Stimulated activated CD4-positive, alpha-beta T cell treated with anti-CD3 and anti-CD28 coated beads, Interleukin-4, amount 100 ng/mL, for 4 hours (primary cell): Measurements from ENCODE around the gene PTPRT.

Source experiments
- DNase-seq, 2 experiments: peaks; one replicate each; pipeline ENCODE4 v3.0.0-alpha.2; 2020

The PTPRT gene

GRCh38 chr20:42435230-42435629, 754.5 kb downstream of the PTPRT start:
- no peak for DNase-seq

GRCh38 chr20:42432496-42433334, 757.0 kb downstream of the PTPRT start:
- no peak for DNase-seq

GRCh38 chr20:42430598-42430997, 759.1 kb downstream of the PTPRT start:
- DNase-seq, result no peak

- DNase-seq, result no peak
Observed at GRCh38 chr20:42429761-42430458, 759.8 kb downstream of the PTPRT start.

GRCh38 chr20:42419814-42420532, 769.7 kb downstream of the PTPRT start:
- DNase-seq, result no peak

GRCh38 chr20:42406826-42407225, 782.9 kb downstream of the PTPRT start:
- no peak for DNase-seq

- DNase-seq, result no peak
Observed at GRCh38 chr20:42402455-42402854, 787.3 kb downstream of the PTPRT start.

- DNase-seq, result no peak
Observed at GRCh38 chr20:42401613-42402012, 788.1 kb downstream of the PTPRT start.

GRCh38 chr20:42399802-42400201, 789.9 kb downstream of the PTPRT start:
- no peak for DNase-seq

- DNase-seq, result no peak
Observed at GRCh38 chr20:42392442-42392841, 797.3 kb downstream of the PTPRT start.

- DNase-seq, result no peak
Observed at GRCh38 chr20:42391807-42392206, 797.9 kb downstream of the PTPRT start.

- no peak for DNase-seq
Observed at GRCh38 chr20:42380287-42380686, 809.4 kb downstream of the PTPRT start.

- no peak for DNase-seq
Observed at GRCh38 chr20:42379385-42379784, 810.3 kb downstream of the PTPRT start.

GRCh38 chr20:42378826-42379225, 810.9 kb downstream of the PTPRT start:
- no peak for DNase-seq

- DNase-seq, result no peak
Observed at GRCh38 chr20:42376131-42376530, 813.6 kb downstream of the PTPRT start.

GRCh38 chr20:42373049-42373448, 816.7 kb downstream of the PTPRT start:
- no peak for DNase-seq

- no peak for DNase-seq
Observed at GRCh38 chr20:42370075-42370474, 819.6 kb downstream of the PTPRT start.

- DNase-seq, result no peak
Observed at GRCh38 chr20:42368910-42369309, 820.8 kb downstream of the PTPRT start.

- DNase-seq, result no peak
Observed at GRCh38 chr20:42366626-42367025, 823.1 kb downstream of the PTPRT start.

- DNase-seq, result no peak
Observed at GRCh38 chr20:42364446-42364845, 825.3 kb downstream of the PTPRT start.

GRCh38 chr20:42361402-42361970, 828.2 kb downstream of the PTPRT start:
- DNase-seq, result no peak

- DNase-seq, result no peak
Observed at GRCh38 chr20:42360621-42361020, 829.1 kb downstream of the PTPRT start.

GRCh38 chr20:42359617-42360016, 830.1 kb downstream of the PTPRT start:
- DNase-seq, result no peak
